HUES64 (cell line): ENCODE results near the gene PGS1. TPM values are rescaled to one million over a fixed set of nuclear protein-coding genes. Genes with fewer than 3 reads are reported as not detected.
"Not testable (repeated sequence)": the region's sequence is repeated elsewhere in the genome, so short reads cannot be mapped to it uniquely, and the experiment has no call there.

Experiments used
- H3K27ac ChIP-seq: 2 replicates; pipeline ENCODE4 v1.7.0; 2013; ENCODE audit warnings: low read depth, low read length, inconsistent platforms
- H3K27me3 ChIP-seq: 2 replicates; pipeline ENCODE4 v1.6.1; 2013; ENCODE audit warnings: mild to moderate bottlenecking, low read length; ENCODE audit not compliant: insufficient read depth
- H3K36me3 ChIP-seq: 2 replicates; pipeline ENCODE4 v1.6.1; 2013; ENCODE audit warnings: mild to moderate bottlenecking, low read length; ENCODE audit not compliant: insufficient read depth
- H3K4me1 ChIP-seq: 2 replicates; pipeline ENCODE4 v1.6.1; 2013; ENCODE audit warnings: mild to moderate bottlenecking, low read length, moderate library complexity; ENCODE audit not compliant: insufficient read depth
- H3K4me3 ChIP-seq: 2 replicates; pipeline ENCODE4 v1.5.1; 2013; ENCODE audit warnings: mild to moderate bottlenecking, low read length, moderate library complexity
- H3K9ac ChIP-seq: 2 replicates; pipeline ENCODE4 v1.6.1; 2013; ENCODE audit warnings: mild to moderate bottlenecking, low read depth, low read length
- H3K9me3 ChIP-seq: 2 replicates; pipeline ENCODE4 v1.6.1; 2013; ENCODE audit warnings: low read depth, low read length; ENCODE audit not compliant: insufficient read depth
- WGBS: fragments of 150-250, 120-280 bp; methylation state at CpG from one replicate; pipeline ENCODE4 v1.1.7; 2013; ENCODE audit warnings: missing lambda C conversion rate; 5-methylcytosine and 5-hydroxymethylcytosine counted together
- polyA plus RNA-seq, 2 experiments: library from polyadenylated mRNA; stranded (reverse); fragments of 50-300 nt; gene quantifications; one replicate each; pipeline ENCODE4 v1.2.3, GENCODE V29; 2013

Gene PGS1, protein sequence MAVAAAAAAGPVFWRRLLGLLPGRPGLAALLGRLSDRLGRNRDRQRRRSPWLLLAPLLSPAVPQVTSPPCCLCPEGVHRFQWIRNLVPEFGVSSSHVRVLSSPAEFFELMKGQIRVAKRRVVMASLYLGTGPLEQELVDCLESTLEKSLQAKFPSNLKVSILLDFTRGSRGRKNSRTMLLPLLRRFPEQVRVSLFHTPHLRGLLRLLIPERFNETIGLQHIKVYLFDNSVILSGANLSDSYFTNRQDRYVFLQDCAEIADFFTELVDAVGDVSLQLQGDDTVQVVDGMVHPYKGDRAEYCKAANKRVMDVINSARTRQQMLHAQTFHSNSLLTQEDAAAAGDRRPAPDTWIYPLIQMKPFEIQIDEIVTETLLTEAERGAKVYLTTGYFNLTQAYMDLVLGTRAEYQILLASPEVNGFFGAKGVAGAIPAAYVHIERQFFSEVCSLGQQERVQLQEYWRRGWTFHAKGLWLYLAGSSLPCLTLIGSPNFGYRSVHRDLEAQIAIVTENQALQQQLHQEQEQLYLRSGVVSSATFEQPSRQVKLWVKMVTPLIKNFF
- 20.3 TPM for polyA plus RNA-seq (2013, experiment 1 of 2)
- 21.7 TPM for polyA plus RNA-seq (2013, experiment 2 of 2)

DNA sequence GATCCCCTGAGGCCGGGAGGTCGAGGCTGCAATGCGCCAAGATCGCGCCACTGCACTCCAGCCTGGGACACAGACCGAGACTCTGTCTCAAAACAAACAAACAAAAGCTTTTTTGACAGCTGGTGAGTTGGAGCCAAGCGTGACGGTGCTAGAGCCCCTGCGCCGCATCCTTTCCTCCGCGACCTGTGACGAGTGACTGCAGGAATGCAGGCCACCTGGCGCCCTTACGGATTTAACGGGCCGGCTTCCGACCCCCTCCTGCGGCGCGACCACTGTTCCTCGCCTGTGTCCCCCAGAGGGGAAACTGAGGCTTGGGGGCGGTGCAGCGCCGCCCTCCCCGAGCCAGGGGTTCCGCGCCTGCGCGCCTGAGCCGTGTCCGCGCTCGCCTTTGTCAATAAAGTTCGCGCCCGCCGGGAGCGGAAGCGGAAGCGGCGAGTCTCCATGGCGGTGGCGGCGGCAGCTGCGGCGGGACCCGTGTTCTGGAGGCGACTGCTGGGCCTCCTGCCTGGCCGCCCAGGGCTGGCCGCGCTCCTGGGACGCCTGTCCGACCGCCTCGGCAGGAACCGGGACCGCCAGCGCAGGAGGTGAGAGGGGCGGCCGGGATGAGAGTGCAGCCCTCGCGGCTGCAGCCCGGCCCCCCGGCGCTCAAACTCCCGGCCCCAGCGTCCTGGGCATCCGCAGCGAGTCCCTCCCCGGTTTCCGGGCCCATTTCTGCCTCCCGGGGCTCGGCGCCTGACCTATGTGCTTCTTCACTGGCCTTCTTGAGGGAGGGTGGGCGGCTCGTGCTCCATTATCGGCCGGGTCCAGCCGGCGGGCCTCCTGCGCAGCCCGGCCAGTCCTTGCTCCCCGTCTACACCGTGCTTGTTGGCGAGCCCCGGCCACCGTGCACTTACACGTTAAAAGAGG lies at the start of gene PGS1:
Gene PGS1, plus strand, starts transcription at position 425 of the 906 bp plus-strand sequence. Its CDS starts 17 bp downstream, at position 442.
- no peaks in the 10 kb centered on the region for H3K9me3 ChIP-seq
- H3K36me3 ChIP-seq, result peaks cover 8% of the 10 kb centered on the region; the same call in 1 of the 2 replicates
- peak within 1 kb of the TSS; percentile 88 for H3K9ac ChIP-seq
- H3K27me3 ChIP-seq, result no peaks in the 10 kb centered on the region
- H3K4me1 ChIP-seq, result peaks cover 45% of the 10 kb centered on the region
- peak within 1 kb of the TSS; percentile 74 for H3K27ac ChIP-seq
- peak within 1 kb of the TSS; percentile 97 for H3K4me3 ChIP-seq
- WGBS, result 7% methylated on average over 89 of the region's 89 CpGs

DNA sequence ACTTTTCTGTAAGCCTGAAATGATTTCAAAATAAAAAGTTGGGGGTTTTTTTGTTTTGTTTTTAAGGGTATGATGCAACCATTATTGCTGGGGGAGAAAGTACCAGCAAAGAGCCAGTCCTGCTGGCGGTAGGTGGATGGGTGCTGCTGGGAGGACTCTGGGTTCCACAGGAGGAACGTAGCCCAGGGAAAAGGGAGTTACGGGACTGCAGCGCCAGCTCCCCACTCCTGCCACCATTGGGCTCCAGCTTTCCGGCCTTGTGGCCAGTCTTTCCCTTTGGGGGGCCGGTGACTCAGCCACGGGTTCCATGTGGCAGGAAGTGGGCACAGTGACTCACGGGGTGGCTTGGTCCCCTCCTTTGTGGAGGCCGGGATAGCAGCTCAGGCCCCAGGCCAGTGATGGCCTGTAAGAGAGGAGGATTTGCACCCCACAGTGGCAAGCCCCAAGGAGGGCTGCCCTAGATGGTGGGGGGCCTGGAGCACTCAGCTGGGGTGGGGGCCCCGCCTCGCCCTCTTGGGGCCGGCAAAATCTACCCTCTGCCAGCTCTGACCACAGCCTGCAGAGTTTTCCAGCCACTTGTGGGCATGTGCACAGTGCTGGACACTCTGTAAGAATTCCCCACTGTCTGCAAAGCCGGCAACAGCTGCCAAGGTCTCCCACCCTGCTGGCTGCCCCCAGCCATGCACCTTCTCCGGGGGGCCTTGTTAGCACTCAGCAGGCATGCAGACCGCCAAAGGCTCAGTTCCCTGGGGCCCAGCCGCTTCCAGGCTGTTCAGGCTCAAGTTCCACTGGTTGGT lies 49.0 kb upstream of the PGS1 start:
- Histone ChIP-seq H3K4me1 (peaks cover 16% of the 10 kb centered on the region), H3K27ac (no peak overlapping the region), H3K9me3 (no peaks in the 10 kb centered on the region), H3K4me3 (no peak overlapping the region), H3K27me3 (no peaks in the 10 kb centered on the region), H3K36me3 (no peaks in the 10 kb centered on the region), H3K9ac (no peak overlapping the region)
- 86% methylated on average over 16 of the region's 16 CpGs for WGBS

DNA sequence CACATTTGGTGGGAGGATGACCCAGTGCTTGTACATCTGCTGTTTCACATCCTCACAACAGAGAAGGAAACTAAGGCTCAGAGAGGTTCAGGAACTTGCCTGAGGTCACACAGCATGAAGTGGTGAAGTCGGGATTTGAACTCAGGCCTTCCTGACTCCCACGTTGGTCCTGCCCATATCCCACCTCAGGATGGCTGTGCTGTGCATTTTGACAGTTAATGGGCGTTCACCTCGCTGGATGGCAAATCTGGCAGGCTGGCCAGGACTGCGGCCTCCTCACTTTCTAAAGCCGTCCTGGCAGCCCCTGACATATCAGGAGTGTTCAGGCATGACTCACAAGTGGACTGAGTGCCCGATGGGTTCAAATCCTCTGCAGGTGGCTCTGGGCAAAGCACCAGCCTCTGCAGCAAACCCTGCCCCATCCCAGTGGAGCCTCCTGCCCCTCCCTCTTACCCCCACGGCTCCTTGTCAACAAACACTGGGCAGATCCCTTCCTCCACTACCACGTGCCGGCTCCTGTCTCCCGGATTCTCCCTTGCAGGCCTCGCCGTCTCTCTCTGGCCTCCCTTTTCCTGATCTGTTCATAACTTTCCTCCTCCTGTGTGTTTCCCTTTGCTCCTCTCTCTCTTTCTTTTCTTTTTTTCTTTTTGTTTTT lies 47.8 kb upstream of the PGS1 start:
- 85% methylated on average over 13 of the region's 13 CpGs for WGBS
- Histone ChIP-seq H3K4me3 (no peak overlapping the region), H3K9ac (no peak overlapping the region), H3K9me3 (no peaks in the 10 kb centered on the region), H3K27me3 (no peaks in the 10 kb centered on the region), H3K27ac (no peak overlapping the region), H3K36me3 (no peaks in the 10 kb centered on the region), H3K4me1 (peaks cover 9% of the 10 kb centered on the region; the same call in 1 of the 2 replicates)

DNA sequence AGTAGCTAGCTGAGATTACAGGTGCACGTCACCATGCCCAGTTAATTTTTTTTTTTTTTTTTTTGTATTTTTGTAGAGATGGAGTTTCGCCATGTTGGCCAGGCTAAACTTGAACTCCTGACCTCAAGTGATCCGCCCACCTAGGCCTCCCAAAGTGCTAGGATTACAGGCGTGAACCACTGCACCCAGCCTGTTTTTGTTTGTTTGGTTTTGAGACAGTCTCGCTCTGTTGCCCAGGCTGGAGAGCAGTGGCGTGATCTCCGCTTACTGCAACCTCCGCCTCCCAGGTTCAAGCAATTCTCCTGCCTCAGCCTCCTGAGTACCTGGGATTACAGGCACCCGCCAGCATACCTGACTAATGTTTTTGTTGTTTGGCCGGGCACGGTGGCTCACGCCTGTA lies 47.1 kb upstream of the PGS1 start:
- not testable (repeated sequence) for H3K4me1 ChIP-seq, H3K27ac ChIP-seq, H3K4me3 ChIP-seq, H3K9me3 ChIP-seq, H3K9ac ChIP-seq, H3K27me3 ChIP-seq, H3K36me3 ChIP-seq
- 93% methylated on average over 12 of the region's 12 CpGs for WGBS

DNA sequence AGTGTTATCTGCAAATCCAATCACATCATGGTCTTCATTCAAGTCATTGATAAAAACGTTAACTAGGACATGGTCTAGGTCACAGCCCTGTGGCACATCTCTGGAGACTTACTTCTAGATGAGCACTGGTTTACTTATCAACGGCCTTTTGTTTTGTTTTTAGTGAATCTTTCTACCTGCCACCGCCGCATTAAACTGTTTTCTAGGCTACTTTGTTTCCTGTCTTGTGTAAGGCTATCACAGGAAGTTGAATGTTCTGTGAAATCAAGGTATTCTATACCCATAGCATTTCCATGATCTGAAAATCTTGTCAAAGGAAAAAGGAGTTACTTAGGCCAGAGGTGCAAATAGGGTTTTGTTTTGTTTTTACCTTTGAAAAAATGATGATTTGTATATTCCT lies 45.5 kb upstream of the PGS1 start:
- WGBS, result 95% methylated on average over 4 of the region's 4 CpGs
- H3K36me3 ChIP-seq, result no peaks in the 10 kb centered on the region
- H3K4me3 ChIP-seq, result no peak overlapping the region
- H3K27me3 ChIP-seq, result no peaks in the 10 kb centered on the region
- H3K9ac ChIP-seq, result no peak overlapping the region
- H3K9me3 ChIP-seq, result no peaks in the 10 kb centered on the region
- peaks cover 5% of the 10 kb centered on the region; the same call in 1 of the 2 replicates for H3K4me1 ChIP-seq
- no peak overlapping the region for H3K27ac ChIP-seq

DNA sequence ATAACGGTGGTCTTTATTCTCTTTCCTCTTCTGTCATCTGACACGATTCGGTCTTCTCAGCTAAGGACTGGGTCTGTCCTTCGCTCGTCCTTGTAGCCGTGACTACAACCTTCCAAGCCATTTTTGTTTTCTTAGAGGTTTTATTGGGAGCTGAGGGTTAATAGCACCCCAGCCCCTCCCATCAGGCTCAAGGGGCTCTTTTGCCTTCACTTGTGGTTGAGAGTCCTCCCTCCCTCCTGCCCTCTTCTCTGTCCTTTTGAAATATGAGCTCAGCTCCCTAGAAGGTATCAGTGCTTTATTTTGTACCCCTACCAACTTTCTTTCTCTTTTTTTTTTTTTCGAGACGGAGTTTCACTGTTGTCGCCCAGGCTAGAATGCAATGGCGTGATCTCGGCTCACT lies 43.2 kb upstream of the PGS1 start:
- H3K9me3 ChIP-seq, result no peaks in the 10 kb centered on the region
- 85% methylated on average over 11 of the region's 11 CpGs for WGBS
- no peak overlapping the region for H3K27ac ChIP-seq
- no peak overlapping the region for H3K4me3 ChIP-seq
- H3K36me3 ChIP-seq, result no peaks in the 10 kb centered on the region
- H3K9ac ChIP-seq, result no peak overlapping the region
- H3K4me1 ChIP-seq, result peaks cover 5% of the 10 kb centered on the region; the same call in 1 of the 2 replicates
- H3K27me3 ChIP-seq, result no peaks in the 10 kb centered on the region

DNA sequence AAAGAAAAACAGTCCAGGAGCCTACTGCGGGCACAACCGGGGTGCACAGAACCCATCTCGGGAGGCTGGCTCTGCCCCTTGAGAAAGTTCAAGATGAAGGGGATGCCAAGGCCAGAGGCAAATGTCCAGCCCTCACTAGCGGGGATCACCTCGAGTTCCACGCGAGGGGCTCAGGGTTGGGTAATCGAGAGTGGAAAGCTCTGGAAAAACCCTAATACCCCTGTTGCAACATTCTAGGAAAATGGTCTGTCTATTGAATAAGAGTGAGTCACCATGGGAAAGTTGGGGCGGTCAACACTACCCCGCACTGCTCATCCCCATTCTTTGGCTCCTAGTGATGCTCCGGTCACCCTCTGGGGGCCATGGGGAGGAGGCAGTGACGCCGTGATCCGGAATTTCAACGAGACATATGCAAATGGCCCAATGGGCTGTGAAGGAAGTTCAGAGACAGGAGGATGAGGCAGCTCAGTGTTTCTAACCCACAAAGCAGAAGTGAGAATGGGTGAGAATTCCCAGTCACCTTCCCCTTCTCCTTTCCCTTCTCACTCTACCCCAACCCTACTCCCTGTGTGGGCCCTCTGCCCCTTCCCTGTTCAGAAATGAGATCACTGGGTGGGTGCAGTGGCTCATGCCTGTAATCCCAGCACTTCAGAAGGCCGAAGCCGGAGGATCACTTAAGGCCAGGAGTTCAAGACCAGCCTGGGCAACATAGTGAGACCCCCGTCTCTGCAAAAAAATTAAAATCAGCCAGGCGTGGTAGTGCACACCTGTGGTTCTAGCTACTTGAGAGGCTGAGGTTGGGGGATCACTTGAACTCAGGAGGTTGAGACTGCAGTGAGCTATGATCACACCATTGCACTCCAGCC lies 41.0 kb upstream of the PGS1 start:
- Histone ChIP-seq H3K4me1 (peaks cover 8% of the 10 kb centered on the region), H3K36me3 (no peaks in the 10 kb centered on the region), H3K27me3 (peaks cover 19% of the 10 kb centered on the region), H3K27ac (no peak overlapping the region), H3K4me3 (no peak overlapping the region), H3K9ac (no peak overlapping the region), H3K9me3 (no peaks in the 10 kb centered on the region)
- 79% methylated on average over 19 of the region's 19 CpGs for WGBS

DNA sequence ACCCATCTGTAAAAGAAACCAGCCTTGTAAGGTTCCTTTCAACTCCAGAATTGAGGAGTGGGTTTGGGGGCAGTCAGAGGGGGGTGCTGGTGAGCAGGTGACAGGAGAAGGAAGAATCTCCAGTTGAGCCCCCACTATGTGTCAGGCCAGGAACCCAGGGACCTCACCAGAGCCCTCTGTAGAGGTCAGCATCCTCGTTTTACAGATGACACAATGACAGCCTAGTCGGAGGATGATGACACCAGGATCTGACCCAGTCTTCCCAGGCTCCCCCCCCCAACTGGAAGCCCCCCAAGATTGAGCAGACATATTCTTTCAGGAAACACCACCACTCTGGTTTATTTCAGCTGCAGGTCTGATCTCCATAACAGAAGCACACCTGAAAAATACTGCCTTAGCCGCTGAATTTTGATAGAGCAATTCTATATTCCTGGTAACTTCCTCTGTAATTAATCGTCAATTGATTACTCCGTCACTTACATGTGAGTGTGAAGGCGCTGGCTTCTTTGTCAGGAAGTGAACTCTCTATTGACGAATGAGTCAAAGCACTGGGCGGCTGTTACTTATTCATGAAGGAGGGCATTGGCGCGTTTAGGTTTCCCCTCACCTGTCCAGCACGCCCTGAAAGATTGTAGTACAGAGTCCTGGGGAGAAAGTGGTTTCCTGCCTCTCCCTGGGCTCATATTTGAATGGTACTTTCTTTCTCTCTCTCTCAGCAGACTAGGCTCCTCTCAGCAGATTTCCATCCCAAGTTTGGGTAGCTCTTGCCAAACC lies 39.8 kb upstream of the PGS1 start:
- H3K4me3 ChIP-seq, result no peak overlapping the region
- WGBS, result 71% methylated on average over 11 of the region's 11 CpGs
- no peaks in the 10 kb centered on the region for H3K9me3 ChIP-seq
- H3K36me3 ChIP-seq, result no peaks in the 10 kb centered on the region
- no peak overlapping the region for H3K9ac ChIP-seq
- H3K4me1 ChIP-seq, result peaks cover 20% of the 10 kb centered on the region
- no peak overlapping the region for H3K27ac ChIP-seq
- H3K27me3 ChIP-seq, result peaks cover 25% of the 10 kb centered on the region

DNA sequence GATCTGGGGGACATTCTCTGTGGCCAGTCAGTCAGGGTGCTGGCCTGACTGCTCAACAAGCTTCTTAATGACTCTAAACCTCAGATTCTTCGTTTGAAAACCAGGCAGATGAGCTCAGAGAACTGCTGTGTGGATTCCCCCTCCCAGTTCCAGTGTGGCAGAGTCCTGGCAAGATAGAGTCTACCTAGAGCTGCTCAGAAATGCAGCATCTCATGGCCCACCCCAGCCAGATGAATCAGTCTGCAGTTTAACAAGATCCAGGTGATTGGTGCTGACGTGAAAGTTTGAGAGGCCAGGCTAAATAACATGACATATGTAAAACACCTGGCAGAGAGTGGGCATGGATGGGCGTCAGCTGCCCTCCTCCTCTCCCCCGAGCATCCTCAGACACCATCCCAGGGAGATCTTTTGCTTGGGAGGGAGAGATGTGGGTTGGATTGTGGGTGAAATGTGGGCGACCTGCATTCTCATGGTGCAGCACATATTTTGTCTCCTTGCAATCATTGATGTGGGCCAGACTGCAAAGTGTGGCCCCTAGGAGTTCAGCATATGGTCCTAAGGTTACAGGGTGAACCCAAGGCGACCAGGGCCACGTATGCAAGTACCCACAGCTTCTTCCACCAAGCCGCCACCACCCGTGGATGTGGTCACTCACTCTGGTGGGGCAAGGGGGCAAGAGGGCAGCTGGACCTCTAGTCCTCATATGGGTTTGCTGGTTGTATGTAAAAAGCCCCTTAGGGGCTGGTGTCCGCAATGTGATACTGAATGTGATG lies 38.1 kb upstream of the PGS1 start:
- Histone ChIP-seq H3K9me3 (no peaks in the 10 kb centered on the region), H3K27me3 (peaks cover 27% of the 10 kb centered on the region), H3K4me3 (no peak overlapping the region), H3K9ac (no peak overlapping the region), H3K36me3 (no peaks in the 10 kb centered on the region), H3K4me1 (peaks cover 18% of the 10 kb centered on the region), H3K27ac (no peak overlapping the region)
- WGBS, result 86% methylated on average over 10 of the region's 10 CpGs
